Immature natural killer cell (primary cell): ENCODE measurements around the gene ATP6V1G2. TPM values are rescaled to one million over a fixed set of nuclear protein-coding genes. Genes with fewer than 3 reads are reported as not detected.
"Not testable (repeated sequence)": the region's sequence is repeated elsewhere in the genome, so short reads cannot be mapped to it uniquely, and the experiment has no call there.

ENCODE experiments used
- DNase-seq, 3 donors: peaks; one replicate each; pipeline ENCODE4 v3.0.0; 2022; ENCODE audit warnings: mixed read lengths in 1 of 3
- H3K27ac Mint-ChIP-seq, 6 donors: one replicate each; pipeline ENCODE4 v1.8.0; 2020; ENCODE audit warnings: mixed read lengths in 6 of 6, mild to moderate bottlenecking in 5 of 6, inconsistent platforms in 4 of 6, moderate library complexity in 3 of 6
- H3K27me3 Mint-ChIP-seq, 3 donors: one replicate each; pipeline ENCODE4 v1.8.0; 2020 to 2021; ENCODE audit warnings: low read depth in 3 of 3, mild to moderate bottlenecking in 3 of 3, mixed read lengths in 3 of 3, moderate library complexity in 3 of 3, inconsistent platforms in 1 of 3
- H3K36me3 Mint-ChIP-seq, 3 donors: one replicate each; pipeline ENCODE4 v1.8.0; 2020; ENCODE audit warnings: mixed read lengths in 3 of 3, inconsistent platforms in 2 of 3, mild to moderate bottlenecking in 2 of 3
- H3K4me1 Mint-ChIP-seq, 2 donors: one replicate each; pipeline ENCODE4 v1.8.0; 2020; ENCODE audit warnings: inconsistent platforms in 2 of 2, mild to moderate bottlenecking in 2 of 2, mixed read lengths in 2 of 2, moderate library complexity in 1 of 2
- H3K4me3 Mint-ChIP-seq, 5 donors: one replicate each; pipeline ENCODE4 v1.8.0; 2020; ENCODE audit warnings: mild to moderate bottlenecking in 5 of 5, mixed read lengths in 5 of 5, inconsistent platforms in 3 of 5, moderate library complexity in 3 of 5
- H3K9me3 Mint-ChIP-seq, 6 donors: one replicate each; pipeline ENCODE4 v1.8.0; 2020; ENCODE audit warnings: mild to moderate bottlenecking in 6 of 6, mixed read lengths in 6 of 6, inconsistent platforms in 4 of 6, moderate library complexity in 3 of 6
- polyA plus RNA-seq, 3 donors: library from polyadenylated mRNA; unstranded; fragments of 300-500 nt; fragmentation: Illumina TruSeq; gene quantifications; one replicate each; pipeline ENCODE4 v1.2.3, GENCODE V29; 2021

The ATP6V1G2 gene
- polyA plus RNA-seq, 3 donors from 2014 or later = not detected

- not testable (repeated sequence) for H3K36me3 Mint-ChIP-seq, H3K9me3 Mint-ChIP-seq, H3K27me3 Mint-ChIP-seq
- Mint-ChIP-seq H3K4me3 (peak overlapping the region; percentile 43 to 72 (median 61)), H3K27ac (peak overlapping the region; percentile 70 to 92 (median 84)), H3K4me1 (peaks cover 31 to 40% of the 10 kb centered on the region in 2 donors)
- DNase-seq = peak; percentile 70 to 77 (median 73)
Measured at GRCh38 chr6:31551371-31551770, 5.0 kb upstream of the ATP6V1G2 start.

DNA sequence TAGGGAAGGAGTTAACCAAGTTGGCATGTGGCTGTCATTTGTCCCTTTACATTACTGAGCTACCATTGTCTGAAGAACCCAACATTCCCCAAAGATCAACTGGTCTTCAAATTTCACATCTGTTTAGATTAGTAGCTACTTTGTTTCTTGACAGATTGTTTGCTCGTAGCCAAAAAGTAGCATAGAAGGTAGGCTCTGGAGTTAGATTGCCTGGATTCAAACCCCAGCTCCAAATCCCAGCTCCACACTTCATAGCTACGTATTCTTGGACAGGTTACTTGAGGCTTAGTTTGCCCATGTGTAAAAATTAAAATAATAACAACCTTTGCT, 2.1 kb upstream of the ATP6V1G2 start:
- Mint-ChIP-seq H3K4me1 (peaks cover 30 to 38% of the 10 kb centered on the region in 2 donors), H3K9me3 (no peaks in the 10 kb centered on the region), H3K36me3 (peaks cover 0 to 5% (median 0%) of the 10 kb centered on the region in 3 donors), H3K4me3 (peak overlapping the region in 2 of 5 donors; percentile 3 to 14), H3K27ac (peak overlapping the region; percentile 88 to 99 (median 95)), H3K27me3 (peaks cover 0 to 4% (median 3%) of the 10 kb centered on the region in 3 donors)
- DNase-seq = no peak

DNA sequence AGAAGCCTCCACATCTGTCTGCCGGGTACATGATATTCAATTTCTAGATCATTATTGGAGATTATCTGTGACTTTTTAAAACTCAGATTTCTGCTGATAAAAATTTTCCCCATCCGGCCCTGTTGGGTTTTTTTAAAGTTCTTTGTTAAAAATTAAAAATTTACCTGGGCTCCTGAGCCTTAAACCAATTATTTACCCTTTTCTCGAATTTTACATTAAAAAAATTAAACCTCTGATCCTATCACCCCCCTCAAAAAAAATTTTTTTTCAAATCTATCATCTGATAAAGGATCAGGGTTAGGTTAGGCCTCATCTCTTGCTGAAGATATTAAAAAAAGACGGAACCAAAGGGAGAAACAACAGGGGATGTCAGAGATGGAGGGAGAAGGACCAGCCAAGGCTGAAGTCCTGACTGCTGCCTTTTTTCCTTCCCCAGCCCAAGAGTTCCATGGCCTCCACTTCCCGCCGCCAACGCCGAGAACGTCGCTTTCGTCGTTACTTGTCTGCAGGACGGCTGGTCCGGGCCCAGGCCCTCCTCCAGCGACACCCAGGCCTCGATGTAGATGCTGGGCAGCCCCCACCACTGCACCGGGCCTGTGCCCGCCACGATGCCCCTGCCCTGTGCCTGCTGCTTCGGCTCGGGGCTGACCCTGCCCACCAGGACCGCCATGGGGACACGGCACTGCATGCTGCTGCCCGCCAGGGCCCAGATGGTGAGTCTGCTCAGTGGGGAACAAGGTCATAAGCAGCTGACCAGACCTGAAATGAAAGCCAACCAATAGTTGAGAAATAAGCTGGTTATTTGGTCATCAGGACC, 1.5 kb upstream of the ATP6V1G2 start:
- no peaks in the 10 kb centered on the region for H3K9me3 Mint-ChIP-seq
- peaks cover 34 to 38% of the 10 kb centered on the region in 2 donors for H3K4me1 Mint-ChIP-seq

DNA sequence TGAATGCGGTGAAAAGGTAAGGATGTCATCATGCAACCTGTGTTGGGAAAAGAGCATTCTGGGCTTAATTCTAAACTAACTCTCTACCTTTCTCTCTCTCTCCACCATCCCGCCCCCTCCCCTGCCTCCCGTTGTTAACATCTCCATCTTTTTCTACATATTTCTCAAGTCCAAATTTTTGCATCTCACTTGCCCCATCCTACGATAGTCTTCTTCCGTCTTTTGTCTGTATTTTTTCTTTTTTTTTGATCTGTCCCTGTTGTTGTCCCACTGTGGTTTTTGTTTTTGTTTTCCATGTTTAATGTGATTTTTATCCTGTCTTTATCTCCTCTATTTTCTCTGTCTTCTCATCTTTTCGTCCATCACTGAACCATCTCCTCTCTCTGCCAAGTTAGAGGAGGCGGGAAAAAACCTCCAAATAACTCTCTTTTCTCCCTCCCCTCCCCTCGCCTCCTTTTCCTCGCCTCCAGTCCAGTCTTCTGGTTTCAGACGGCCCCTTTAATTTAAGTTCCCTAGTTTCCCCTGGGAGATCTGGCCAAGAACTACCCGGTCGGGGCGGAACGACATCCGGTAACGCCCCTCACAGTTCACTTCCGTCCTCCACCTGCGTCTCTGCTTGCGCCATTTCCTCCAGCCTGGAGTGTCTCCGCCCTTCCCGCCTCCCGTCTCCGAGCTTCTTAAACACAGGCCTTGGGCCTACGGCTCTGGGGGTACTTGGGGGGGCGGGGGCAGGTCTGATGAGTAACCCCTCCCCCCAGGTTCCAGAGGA, 734 bp upstream of the ATP6V1G2 start, which contains the start of gene NFKBIL1:
Gene NFKBIL1, plus strand, starts transcription at position 651 of the 769 bp plus-strand sequence. Its CDS starts 87 bp downstream, at position 738.
- peak within 1 kb of the TSS; percentile 88 to 99 (median 95) for H3K27ac Mint-ChIP-seq
- H3K4me1 Mint-ChIP-seq = peaks cover 40 to 42% of the 10 kb centered on the region in 2 donors
- H3K36me3 Mint-ChIP-seq = peaks cover 0 to 5% (median 0%) of the 10 kb centered on the region in 3 donors
- peak; percentile 84 to 88 (median 87) for DNase-seq
- H3K9me3 Mint-ChIP-seq = no peaks in the 10 kb centered on the region
- H3K27me3 Mint-ChIP-seq = peaks cover under 1 to 6% (median 5%) of the 10 kb centered on the region in 3 donors
- peak within 1 kb of the TSS; percentile 89 to 93 (median 91) for H3K4me3 Mint-ChIP-seq

More for the DNA sequence above, 1.5 kb upstream of the ATP6V1G2 start:
- Mint-ChIP-seq H3K27ac (peak overlapping the region; percentile 88 to 99 (median 95)), H3K36me3 (peaks cover 0 to 5% (median 0%) of the 10 kb centered on the region in 3 donors), H3K27me3 (peaks cover 0 to 4% (median 3%) of the 10 kb centered on the region in 3 donors), H3K4me3 (peak overlapping the region; percentile 89 to 93 (median 91))
- no peak for DNase-seq

DNA sequence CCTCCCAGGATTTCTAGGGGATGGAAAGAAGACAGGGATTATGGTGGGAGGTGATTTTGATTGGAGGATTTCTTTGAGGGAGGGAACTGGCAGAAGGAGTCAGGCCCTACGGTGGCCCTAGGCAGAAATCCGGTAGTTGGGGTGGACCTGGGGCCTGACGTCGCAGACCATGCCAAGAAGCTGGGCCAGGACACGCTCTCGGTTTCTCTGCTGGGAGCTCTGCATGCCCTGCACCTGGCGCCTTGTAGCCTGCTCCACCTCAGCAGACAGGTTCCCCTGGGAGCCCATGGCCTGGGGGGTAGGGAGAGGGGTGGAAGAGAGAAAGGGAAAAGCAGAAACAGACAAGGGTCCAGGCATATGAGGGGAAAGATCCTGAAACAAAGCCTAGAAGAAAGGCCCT, 1.1 kb downstream of the ATP6V1G2 start:
- no peak for DNase-seq
- H3K4me3 Mint-ChIP-seq = peak overlapping the region in 1 of 5 donors; percentile 22
- H3K9me3 Mint-ChIP-seq = no peaks in the 10 kb centered on the region
- peaks cover 2% of the 10 kb centered on the region in 3 donors for H3K36me3 Mint-ChIP-seq
- H3K27ac Mint-ChIP-seq = no peak overlapping the region
- peaks cover 51 to 53% of the 10 kb centered on the region in 2 donors for H3K4me1 Mint-ChIP-seq
- peaks cover 12 to 19% (median 15%) of the 10 kb centered on the region in 3 donors for H3K27me3 Mint-ChIP-seq

DNA sequence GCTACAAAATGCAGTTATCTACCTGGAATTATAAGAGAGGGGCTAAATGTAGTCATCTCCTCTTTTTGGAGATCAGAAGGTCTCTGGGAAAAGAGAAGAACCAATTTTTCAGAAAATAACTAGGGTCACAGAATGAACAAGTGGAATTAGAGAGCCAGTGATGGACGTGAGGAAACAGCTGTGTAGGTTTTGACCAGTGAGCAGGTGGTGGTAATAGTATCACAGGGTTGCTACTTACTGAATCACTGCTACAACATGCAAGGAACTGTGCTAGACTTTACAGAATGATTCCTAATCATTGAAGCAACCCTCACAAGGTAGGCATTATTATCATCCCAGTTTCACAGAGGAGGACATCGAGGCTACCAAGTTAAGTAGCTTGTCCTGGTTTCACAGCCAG, 1.7 kb downstream of the ATP6V1G2 start:
- Mint-ChIP-seq H3K27ac (peak overlapping the region in 1 of 6 donors; percentile 5), H3K36me3 (peaks cover 7% of the 10 kb centered on the region in 3 donors), H3K27me3 (peaks cover 12 to 22% (median 15%) of the 10 kb centered on the region in 3 donors), H3K9me3 (no peaks in the 10 kb centered on the region), H3K4me3 (peak overlapping the region in 1 of 5 donors; percentile 22), H3K4me1 (peaks cover 57 to 59% of the 10 kb centered on the region in 2 donors)
- DNase-seq = no peak

- H3K9me3 Mint-ChIP-seq = no peaks in the 10 kb centered on the region
- H3K36me3 Mint-ChIP-seq = peaks cover 11 to 16% (median 15%) of the 10 kb centered on the region in 3 donors
- peaks cover 64 to 66% of the 10 kb centered on the region in 2 donors for H3K4me1 Mint-ChIP-seq
- no peak for DNase-seq
- H3K4me3 Mint-ChIP-seq = peak overlapping the region in 2 of 5 donors; percentile 0 to 99
- H3K27me3 Mint-ChIP-seq = peaks cover 12 to 22% (median 15%) of the 10 kb centered on the region in 3 donors
- peak overlapping the region in 2 of 6 donors; percentile 94 to 96 for H3K27ac Mint-ChIP-seq
Measured at GRCh38 chr6:31543639-31544038, 2.8 kb downstream of the ATP6V1G2 start.

DNA sequence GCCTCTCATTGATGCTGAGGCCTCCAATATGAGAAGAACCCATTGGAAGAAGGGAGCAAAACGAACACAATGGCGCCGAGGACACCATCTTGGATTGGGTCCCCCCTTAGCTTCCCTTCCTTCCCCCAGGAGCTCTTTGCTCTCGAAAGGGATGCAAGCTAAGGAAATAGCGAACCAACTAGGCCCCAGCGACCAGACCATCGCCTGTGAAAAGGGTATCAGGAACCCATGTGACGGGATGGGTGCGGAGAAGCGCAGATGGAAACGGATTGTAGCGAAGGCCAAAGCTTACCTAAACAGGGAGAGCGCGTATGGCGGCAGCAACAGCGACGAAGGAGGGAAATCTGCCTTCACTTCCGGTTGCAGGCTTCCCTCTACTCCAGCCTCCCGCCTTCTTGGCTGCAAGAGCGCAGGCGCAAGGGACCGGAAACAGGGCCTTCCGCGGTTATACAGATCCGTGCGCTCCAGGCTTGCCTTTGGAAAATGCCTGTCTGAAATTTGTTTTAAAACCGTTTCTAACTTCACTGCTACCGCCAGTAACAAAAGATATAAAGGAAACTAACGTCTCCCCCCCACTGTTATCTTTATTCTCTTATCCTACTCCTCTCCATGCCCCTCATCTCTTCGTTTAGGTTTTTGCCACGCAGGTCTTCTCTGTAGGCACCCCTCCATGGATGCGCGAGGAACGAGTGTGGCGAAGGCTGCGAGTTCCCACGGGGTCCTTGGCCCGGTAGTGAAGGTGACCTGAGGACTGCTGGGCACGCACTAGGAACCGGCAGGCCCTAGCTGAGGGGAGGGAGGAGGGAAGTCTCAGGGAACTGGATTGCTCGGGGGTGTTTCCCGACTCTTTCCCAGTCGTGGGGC, 4.5 kb downstream of the ATP6V1G2 start, which contains the start of gene DDX39B:
Gene DDX39B, minus strand, starts transcription at position 346 of the 864 bp plus-strand sequence. CDS start 1,471 bp downstream, outside the sequence.
- Mint-ChIP-seq H3K27me3 (peaks cover 12 to 21% (median 15%) of the 10 kb centered on the region in 3 donors), H3K4me3 (peak within 1 kb of the TSS; percentile 98 to 99 (median 98)), H3K36me3 (peaks cover 11 to 23% (median 21%) of the 10 kb centered on the region in 3 donors), H3K4me1 (peaks cover 52 to 57% of the 10 kb centered on the region in 2 donors), H3K27ac (peak within 1 kb of the TSS; percentile 93 to 98 (median 95)), H3K9me3 (no peaks in the 10 kb centered on the region)
- peak; percentile 92 to 95 (median 95) for DNase-seq

- H3K27ac Mint-ChIP-seq = peak overlapping the region; percentile 93 to 98 (median 95)
- peaks cover 51 to 54% of the 10 kb centered on the region in 2 donors for H3K4me1 Mint-ChIP-seq
- H3K4me3 Mint-ChIP-seq = peak overlapping the region; percentile 98 to 99 (median 98)
- H3K36me3 Mint-ChIP-seq = peaks cover 15 to 29% (median 27%) of the 10 kb centered on the region in 3 donors
- peaks cover 12 to 19% (median 15%) of the 10 kb centered on the region in 3 donors for H3K27me3 Mint-ChIP-seq
- DNase-seq = peak; percentile 75 to 83 (median 76)
- H3K9me3 Mint-ChIP-seq = no peaks in the 10 kb centered on the region
Measured at GRCh38 chr6:31541059-31541657, 5.2 kb downstream of the ATP6V1G2 start.

GRCh38 chr6:31540640-31541039, 5.8 kb downstream of the ATP6V1G2 start:
- H3K9me3 Mint-ChIP-seq = no peaks in the 10 kb centered on the region
- H3K27ac Mint-ChIP-seq = peak overlapping the region; percentile 93 to 98 (median 95)
- peaks cover 12 to 19% (median 15%) of the 10 kb centered on the region in 3 donors for H3K27me3 Mint-ChIP-seq
- H3K36me3 Mint-ChIP-seq = peaks cover 15 to 34% (median 32%) of the 10 kb centered on the region in 3 donors
- no peak for DNase-seq
- H3K4me3 Mint-ChIP-seq = peak overlapping the region; percentile 98 to 99 (median 98)
- peaks cover 56 to 57% of the 10 kb centered on the region in 2 donors for H3K4me1 Mint-ChIP-seq

DNA sequence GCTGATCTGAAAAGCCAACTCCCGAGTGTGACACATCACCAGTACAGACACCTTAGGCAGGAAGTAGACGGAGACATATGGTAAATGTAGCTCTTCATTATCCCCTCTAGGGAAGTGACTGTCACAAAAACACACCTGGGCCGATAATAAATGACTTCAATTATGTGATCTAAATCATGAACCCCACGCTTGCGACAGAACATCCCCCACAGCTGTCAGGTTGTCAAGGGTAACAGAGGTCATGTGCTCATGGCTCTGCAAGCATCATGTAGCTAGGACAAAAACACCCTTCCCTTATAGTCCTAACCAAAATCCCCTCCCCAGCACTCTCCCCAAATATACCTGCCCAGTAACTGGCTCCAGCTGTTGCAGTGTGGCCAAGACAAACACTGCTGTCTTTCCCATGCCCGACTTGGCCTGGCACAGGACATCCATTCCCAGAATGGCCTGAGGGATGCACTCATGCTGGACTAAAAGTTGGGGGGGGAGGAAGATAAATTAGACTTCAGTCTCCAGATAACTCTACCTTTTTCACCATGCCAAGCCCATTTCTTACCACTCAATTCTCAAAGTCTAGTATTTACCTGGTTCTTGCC, 7.5 kb downstream of the ATP6V1G2 start:
- Mint-ChIP-seq H3K27ac (peak overlapping the region; percentile 92 to 98 (median 94)), H3K36me3 (peaks cover 15 to 48% (median 41%) of the 10 kb centered on the region in 3 donors), H3K27me3 (peaks cover 12 to 27% (median 15%) of the 10 kb centered on the region in 3 donors), H3K4me1 (peaks cover 57 to 60% of the 10 kb centered on the region in 2 donors), H3K4me3 (peak overlapping the region; percentile 98 to 99 (median 98)), H3K9me3 (no peaks in the 10 kb centered on the region)
- DNase-seq = no peak
